PFSK-1 (cell line): ENCODE results near the gene MEGF6.

Source experiments
- SIN3A ChIP-seq: IDR thresholded peaks from 2 replicates; pipeline ENCODE4 v1.6.1; 2012; ENCODE audit warnings: mild to moderate bottlenecking, low read length, moderate library complexity, borderline replicate concordance; ENCODE audit not compliant: insufficient read depth
- TF ChIP-seq, protein P1 (sequence below), 2 experiments: IDR thresholded peaks; 2 replicates each; pipeline versions ENCODE4 v1.6.1 to v1.8.0; 2011 to 2012; ENCODE audit warnings: low read depth in 2 of 2, low read length in 2 of 2, control low read depth in 1 of 2, inconsistent platforms in 1 of 2, mild to moderate bottlenecking in 1 of 2, moderate library complexity in 1 of 2; ENCODE audit not compliant: insufficient read depth in 1 of 2

DNA sequence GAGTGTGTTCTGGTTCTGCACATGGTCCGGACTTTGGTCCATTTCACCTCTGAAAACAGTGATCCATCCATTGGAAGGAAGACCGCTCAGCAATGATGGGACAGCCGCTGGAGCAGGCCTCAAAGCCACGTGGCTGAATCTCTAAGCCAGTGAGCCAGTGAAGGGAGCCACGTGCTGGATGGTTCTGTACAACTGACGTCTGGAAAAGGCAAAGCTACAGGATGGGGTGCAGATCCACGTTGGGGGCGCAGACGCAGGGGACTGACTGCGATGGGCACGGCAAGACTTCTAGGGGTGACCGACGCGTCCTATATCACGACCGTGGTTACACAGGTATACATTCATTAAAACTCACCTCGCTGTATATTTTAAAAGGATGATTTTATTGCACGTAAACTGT lies 167.0 kb downstream of the MEGF6 start:
- TF ChIP-seq, protein P1, sequence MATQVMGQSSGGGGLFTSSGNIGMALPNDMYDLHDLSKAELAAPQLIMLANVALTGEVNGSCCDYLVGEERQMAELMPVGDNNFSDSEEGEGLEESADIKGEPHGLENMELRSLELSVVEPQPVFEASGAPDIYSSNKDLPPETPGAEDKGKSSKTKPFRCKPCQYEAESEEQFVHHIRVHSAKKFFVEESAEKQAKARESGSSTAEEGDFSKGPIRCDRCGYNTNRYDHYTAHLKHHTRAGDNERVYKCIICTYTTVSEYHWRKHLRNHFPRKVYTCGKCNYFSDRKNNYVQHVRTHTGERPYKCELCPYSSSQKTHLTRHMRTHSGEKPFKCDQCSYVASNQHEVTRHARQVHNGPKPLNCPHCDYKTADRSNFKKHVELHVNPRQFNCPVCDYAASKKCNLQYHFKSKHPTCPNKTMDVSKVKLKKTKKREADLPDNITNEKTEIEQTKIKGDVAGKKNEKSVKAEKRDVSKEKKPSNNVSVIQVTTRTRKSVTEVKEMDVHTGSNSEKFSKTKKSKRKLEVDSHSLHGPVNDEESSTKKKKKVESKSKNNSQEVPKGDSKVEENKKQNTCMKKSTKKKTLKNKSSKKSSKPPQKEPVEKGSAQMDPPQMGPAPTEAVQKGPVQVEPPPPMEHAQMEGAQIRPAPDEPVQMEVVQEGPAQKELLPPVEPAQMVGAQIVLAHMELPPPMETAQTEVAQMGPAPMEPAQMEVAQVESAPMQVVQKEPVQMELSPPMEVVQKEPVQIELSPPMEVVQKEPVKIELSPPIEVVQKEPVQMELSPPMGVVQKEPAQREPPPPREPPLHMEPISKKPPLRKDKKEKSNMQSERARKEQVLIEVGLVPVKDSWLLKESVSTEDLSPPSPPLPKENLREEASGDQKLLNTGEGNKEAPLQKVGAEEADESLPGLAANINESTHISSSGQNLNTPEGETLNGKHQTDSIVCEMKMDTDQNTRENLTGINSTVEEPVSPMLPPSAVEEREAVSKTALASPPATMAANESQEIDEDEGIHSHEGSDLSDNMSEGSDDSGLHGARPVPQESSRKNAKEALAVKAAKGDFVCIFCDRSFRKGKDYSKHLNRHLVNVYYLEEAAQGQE (IDR thresholded peaks at IDR 0.05; ENCODE audit: insufficient read depth in 1 of 2, low read depth in 2 of 2, low read length in 2 of 2), result no peak
- TF ChIP-seq SIN3A, result no peak
